Measurements from ENCODE around the gene NDE1. TPM values are rescaled to one million over a fixed set of nuclear protein-coding genes. Genes with fewer than 3 reads are reported as not detected.
A peak's percentile ranks its signal among the peaks of the same experiment; 100 is the strongest.

Gene NDE1
- total and polyA plus RNA-seq, 9 of the 15 experiments (the other 6 are each of a cell fraction or from before 2014, with no cell fraction given) = 3.1 to 59.9 (median 30.0) TPM

DNA sequence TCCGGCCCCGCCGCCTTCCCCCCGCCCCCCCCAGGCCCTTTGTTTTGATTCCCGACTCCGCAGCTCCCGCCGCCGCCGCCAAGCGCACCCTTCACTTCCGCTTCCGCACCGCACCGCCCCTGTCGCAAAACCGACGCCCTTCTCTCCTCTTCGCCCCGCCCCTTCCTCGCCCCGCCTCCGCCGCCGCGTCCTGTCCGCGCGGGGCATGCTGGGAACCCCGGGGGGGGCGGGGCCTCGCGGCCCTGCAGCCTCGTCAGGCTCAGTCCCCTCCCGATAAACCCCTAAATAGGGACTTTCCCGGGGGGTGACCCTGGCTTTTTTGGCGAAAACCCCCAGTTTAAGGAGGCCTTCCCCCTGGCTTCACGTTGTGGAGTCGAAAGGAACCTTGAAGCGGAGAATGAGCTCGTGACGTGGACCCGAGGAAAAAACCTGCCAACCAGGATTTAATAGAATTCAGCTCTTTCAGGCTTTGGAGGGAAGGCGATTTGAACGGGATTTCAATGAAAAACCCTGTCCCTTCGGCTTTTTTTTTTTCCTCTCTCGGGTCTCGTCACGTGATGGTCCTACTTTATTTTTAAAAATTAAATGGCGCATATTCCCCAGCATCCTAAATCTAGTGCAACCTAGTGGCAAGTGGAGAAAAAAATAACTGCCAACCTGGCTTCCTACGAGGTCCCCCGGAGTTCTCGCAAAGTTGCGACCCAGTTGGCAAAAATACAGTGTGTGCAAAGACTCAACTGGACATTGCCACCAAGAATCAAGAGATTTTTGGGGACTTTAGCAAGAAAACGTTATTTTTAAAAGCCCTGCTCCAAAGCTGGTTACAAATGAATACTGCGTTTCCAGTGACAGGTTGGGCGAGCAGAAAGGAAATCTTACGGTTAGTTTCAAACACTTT lies 6.7 kb upstream of the NDE1 start, which contains the start of gene MARF1 (continued):
- TF ChIP-seq PATZ1 (CRISPR knock-in tag; IDR thresholded peaks at IDR 0.05; ENCODE audit: borderline replicate concordance) (peak; percentile 65; the same call in 1 of the 2 replicates), NONO (IDR thresholded peaks at IDR 0.05; ENCODE audit: low read depth in 2 of 2, low read length in 1 of 2) (no peak; a peak in 1 of 4 replicates), MCM5 (IDR thresholded peaks at IDR 0.05; ENCODE audit: low read depth) (no peak), ZNF398 (CRISPR knock-in tag; IDR thresholded peaks at IDR 0.05) (no peak), ZNF140 (CRISPR knock-in tag; IDR thresholded peaks at IDR 0.05) (no peak), STAT5A (IDR thresholded peaks at IDR 0.05; ENCODE audit: borderline replicate concordance, low read length) (no peak), RBM14 (IDR thresholded peaks at IDR 0.05; ENCODE audit: borderline replicate concordance, insufficient read depth, low read depth, low read length) (no peak), IFI16 (CRISPR knock-in tag; IDR thresholded peaks at IDR 0.05) (no peak), ZBTB34 (CRISPR knock-in tag; IDR thresholded peaks at IDR 0.05) (no peak), HNRNPH1 (optimal IDR thresholded peaks at IDR 0.05; ENCODE audit: low read depth, low read length) (no peak), POLR2H (tag; IDR thresholded peaks at IDR 0.05; ENCODE audit: low read depth) (peak; percentile 92), ZBTB5 (IDR thresholded peaks at IDR 0.05) (no peak), HNRNPLL (IDR thresholded peaks at IDR 0.05; ENCODE audit: low read depth, low read length, poor library complexity, severe bottlenecking) (peak; percentile 56), KHSRP (IDR thresholded peaks at IDR 0.05) (no peak), GATAD2B (IDR thresholded peaks at IDR 0.05; ENCODE audit: borderline replicate concordance) (no peak)
- TF ChIP-seq, protein P1, sequence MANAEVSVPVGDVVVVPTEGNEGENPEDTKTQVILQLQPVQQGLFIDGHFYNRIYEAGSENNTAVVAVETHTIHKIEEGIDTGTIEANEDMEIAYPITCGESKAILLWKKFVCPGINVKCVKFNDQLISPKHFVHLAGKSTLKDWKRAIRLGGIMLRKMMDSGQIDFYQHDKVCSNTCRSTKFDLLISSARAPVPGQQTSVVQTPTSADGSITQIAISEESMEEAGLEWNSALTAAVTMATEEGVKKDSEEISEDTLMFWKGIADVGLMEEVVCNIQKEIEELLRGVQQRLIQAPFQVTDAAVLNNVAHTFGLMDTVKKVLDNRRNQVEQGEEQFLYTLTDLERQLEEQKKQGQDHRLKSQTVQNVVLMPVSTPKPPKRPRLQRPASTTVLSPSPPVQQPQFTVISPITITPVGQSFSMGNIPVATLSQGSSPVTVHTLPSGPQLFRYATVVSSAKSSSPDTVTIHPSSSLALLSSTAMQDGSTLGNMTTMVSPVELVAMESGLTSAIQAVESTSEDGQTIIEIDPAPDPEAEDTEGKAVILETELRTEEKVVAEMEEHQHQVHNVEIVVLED (CRISPR knock-in tag; IDR thresholded peaks at IDR 0.05) = no peak
